Activated T-helper 9 cell treated with anti-CD3 and anti-CD28 coated beads, Interleukin-2, amount 50 U/mL, for 16 hours (primary cell): ENCODE results near the gene TBX1.

Source experiments
- DNase-seq: peaks from one replicate; pipeline ENCODE4 v3.0.0-alpha.2; 2020; ENCODE audit warnings: low read depth

The TBX1 gene

GRCh38 chr22:19738664-19739447 lies 21.7 kb upstream of the TBX1 start:
- DNase-seq, result no peak

GRCh38 chr22:19739448-19739895 lies 21.1 kb upstream of the TBX1 start:
- no peak for DNase-seq

- no peak for DNase-seq
These were observed 20.6 kb upstream of the TBX1 start for GRCh38 chr22:19739911-19740449.

GRCh38 chr22:19740586-19740985 lies 20.0 kb upstream of the TBX1 start:
- DNase-seq, result no peak

- DNase-seq, result no peak
These were observed 19.5 kb upstream of the TBX1 start for GRCh38 chr22:19741053-19741452.

GRCh38 chr22:19742160-19743066 lies 18.2 kb upstream of the TBX1 start:
- DNase-seq, result no peak

GRCh38 chr22:19743081-19743480 lies 17.5 kb upstream of the TBX1 start:
- no peak for DNase-seq

GRCh38 chr22:19743651-19744050 lies 16.9 kb upstream of the TBX1 start:
- DNase-seq, result no peak

GRCh38 chr22:19744350-19745006 lies 16.1 kb upstream of the TBX1 start:
- DNase-seq, result no peak

- no peak for DNase-seq
These were observed 15.2 kb upstream of the TBX1 start for GRCh38 chr22:19745155-19746101.

- no peak for DNase-seq
These were observed 13.9 kb upstream of the TBX1 start for GRCh38 chr22:19746726-19747125.

GRCh38 chr22:19747551-19747950 lies 13.0 kb upstream of the TBX1 start:
- no peak for DNase-seq

GRCh38 chr22:19748139-19748538 lies 12.4 kb upstream of the TBX1 start:
- DNase-seq, result no peak

- DNase-seq, result no peak
These were observed 11.4 kb upstream of the TBX1 start for GRCh38 chr22:19748991-19749664.

- no peak for DNase-seq
These were observed 10.7 kb upstream of the TBX1 start for GRCh38 chr22:19749876-19750275.

GRCh38 chr22:19750507-19751490 lies 9.8 kb upstream of the TBX1 start:
- DNase-seq, result no peak

- no peak for DNase-seq
These were observed 8.9 kb upstream of the TBX1 start for GRCh38 chr22:19751497-19752245.

- no peak for DNase-seq
These were observed 7.3 kb upstream of the TBX1 start for GRCh38 chr22:19753090-19753842.
